ENCODE data around the gene VOPP1.

- TF ChIP-seq SPI1 (IDR thresholded peaks at IDR 0.05; ENCODE audit: low read depth, low read length) (no peak), POLR2A (IDR thresholded peaks at IDR 0.05; ENCODE audit: low read depth, low read length) (no peak), POLR2AphosphoS5 (IDR thresholded peaks at IDR 0.05; ENCODE audit: low read depth, low read length) (no peak), POU2F2 (IDR thresholded peaks at IDR 0.05; ENCODE audit: low read depth, low read length) (no peak)
These were observed 22.1 kb upstream of the VOPP1 start for GRCh38 chr7:55594414-55594813.
